ENCODE data around the gene GNRHR.
"Not testable (repeated sequence)": the region's sequence is repeated elsewhere in the genome, so short reads cannot be mapped to it uniquely, and the experiment has no call there.

The GNRHR gene, protein sequence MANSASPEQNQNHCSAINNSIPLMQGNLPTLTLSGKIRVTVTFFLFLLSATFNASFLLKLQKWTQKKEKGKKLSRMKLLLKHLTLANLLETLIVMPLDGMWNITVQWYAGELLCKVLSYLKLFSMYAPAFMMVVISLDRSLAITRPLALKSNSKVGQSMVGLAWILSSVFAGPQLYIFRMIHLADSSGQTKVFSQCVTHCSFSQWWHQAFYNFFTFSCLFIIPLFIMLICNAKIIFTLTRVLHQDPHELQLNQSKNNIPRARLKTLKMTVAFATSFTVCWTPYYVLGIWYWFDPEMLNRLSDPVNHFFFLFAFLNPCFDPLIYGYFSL

DNA sequence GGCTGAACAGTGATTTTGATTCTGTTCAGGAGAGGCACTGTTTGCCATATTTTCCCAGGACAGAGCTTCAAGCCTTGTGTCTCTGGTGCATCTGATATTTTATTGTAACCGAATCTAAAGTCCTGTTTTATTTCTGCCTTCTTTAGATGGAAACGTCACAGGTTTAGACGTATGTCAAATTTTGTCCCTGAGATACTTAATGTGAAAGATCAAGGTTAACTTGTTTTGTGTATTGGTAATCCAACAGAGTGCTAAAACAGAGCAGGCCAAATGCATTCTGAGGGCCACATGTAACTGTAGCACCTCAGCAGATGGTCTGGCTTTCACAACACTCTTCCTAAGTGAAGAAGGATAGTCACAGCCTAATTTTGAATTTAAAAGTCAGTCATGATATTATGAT, at the start of gene GNRHR:
Gene GNRHR (minus strand): TSS at position 101 of the 400 bp plus-strand sequence. CDS start 53 bp downstream, at position 48.
- DNase-seq (ENCODE audit: low read depth, low spot score): no peak
- no peak within 1 kb of the TSS for H3K27ac ChIP-seq

- H3K27ac ChIP-seq: no peak overlapping the region
- DNase-seq (ENCODE audit: low read depth, low spot score): no peak
Measured at GRCh38 chr4:67796810-67797209, 42.6 kb upstream of the GNRHR start.

DNA sequence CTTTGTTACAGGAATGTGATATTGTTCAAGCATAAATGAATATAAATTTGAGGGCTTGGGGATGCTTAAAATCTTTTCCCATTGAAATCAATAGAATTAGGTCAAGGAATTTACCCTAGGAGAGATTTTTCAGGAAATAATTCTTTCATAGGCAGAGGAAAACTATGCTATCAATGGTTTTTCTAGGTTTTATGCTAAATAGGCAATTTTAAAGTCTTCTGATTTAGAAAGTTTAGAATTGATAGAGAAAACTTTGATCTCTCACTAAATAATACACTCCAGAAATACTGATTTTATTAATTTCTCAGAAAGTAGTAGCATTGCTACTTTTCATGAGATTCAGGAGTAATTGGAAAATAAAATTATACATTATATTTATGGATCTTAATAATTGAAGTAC, 36.5 kb upstream of the GNRHR start:
- DNase-seq (ENCODE audit: low read depth, low spot score): no peak
- no peak overlapping the region for H3K27ac ChIP-seq

- H3K27ac ChIP-seq: no peak overlapping the region
- no peak for DNase-seq (ENCODE audit: low read depth, low spot score)
Measured at GRCh38 chr4:67787311-67787710, 33.1 kb upstream of the GNRHR start.

- DNase-seq (ENCODE audit: low read depth, low spot score): no peak
- H3K27ac ChIP-seq: no peak overlapping the region
Measured at GRCh38 chr4:67785528-67785927, 31.3 kb upstream of the GNRHR start.

GRCh38 chr4:67779631-67780030, 25.4 kb upstream of the GNRHR start:
- peak; percentile 89 for DNase-seq (ENCODE audit: low read depth, low spot score)
- H3K27ac ChIP-seq: no peak overlapping the region

GRCh38 chr4:67776746-67777145, 22.6 kb upstream of the GNRHR start:
- H3K27ac ChIP-seq: no peak overlapping the region
- no peak for DNase-seq (ENCODE audit: low read depth, low spot score)

GRCh38 chr4:67770422-67770821, 16.2 kb upstream of the GNRHR start:
- peak; percentile 60 for DNase-seq (ENCODE audit: low read depth, low spot score)
- peak overlapping the region; percentile 54 for H3K27ac ChIP-seq

- DNase-seq (ENCODE audit: low read depth, low spot score): no peak
- peak overlapping the region; percentile 26 for H3K27ac ChIP-seq
Measured at GRCh38 chr4:67765928-67766327, 11.7 kb upstream of the GNRHR start.

- peak overlapping the region; percentile 26 for H3K27ac ChIP-seq
- DNase-seq (ENCODE audit: low read depth, low spot score): no peak
Measured at GRCh38 chr4:67765401-67765800, 11.2 kb upstream of the GNRHR start.

GRCh38 chr4:67764183-67764582, 10.0 kb upstream of the GNRHR start:
- H3K27ac ChIP-seq: no peak overlapping the region
- DNase-seq (ENCODE audit: low read depth, low spot score): no peak

- no peak for DNase-seq (ENCODE audit: low read depth, low spot score)
- no peak overlapping the region for H3K27ac ChIP-seq
Measured at GRCh38 chr4:67762086-67762485, 7.9 kb upstream of the GNRHR start.

- DNase-seq (ENCODE audit: low read depth, low spot score); H3K27ac ChIP-seq: not testable (repeated sequence)
Measured at GRCh38 chr4:67756991-67757390, 2.8 kb upstream of the GNRHR start.

- H3K27ac ChIP-seq: no peak overlapping the region
- no peak for DNase-seq (ENCODE audit: low read depth, low spot score)
Measured at GRCh38 chr4:67755974-67756373, 1.8 kb upstream of the GNRHR start.

DNA sequence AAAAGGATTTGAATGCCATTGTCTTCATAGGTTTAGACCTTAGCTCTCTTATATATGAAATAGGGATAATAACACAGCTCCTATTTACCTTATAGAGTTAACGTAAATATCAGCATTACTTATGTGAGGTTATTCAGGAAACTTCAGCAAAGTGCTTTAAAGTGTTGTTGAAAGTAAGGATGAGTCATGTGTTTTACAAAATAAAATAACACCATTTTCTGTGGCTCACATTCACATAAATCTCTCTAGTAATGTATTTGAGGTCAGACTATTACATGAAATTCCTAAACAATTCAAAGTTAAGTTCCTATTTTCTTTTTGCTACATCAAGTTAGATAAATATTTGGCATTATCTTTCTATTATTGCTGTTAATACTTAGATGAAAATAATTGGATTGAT, 2.9 kb downstream of the GNRHR start:
- peak overlapping the region; percentile 54 for H3K27ac ChIP-seq
- no peak for DNase-seq (ENCODE audit: low read depth, low spot score)

DNA sequence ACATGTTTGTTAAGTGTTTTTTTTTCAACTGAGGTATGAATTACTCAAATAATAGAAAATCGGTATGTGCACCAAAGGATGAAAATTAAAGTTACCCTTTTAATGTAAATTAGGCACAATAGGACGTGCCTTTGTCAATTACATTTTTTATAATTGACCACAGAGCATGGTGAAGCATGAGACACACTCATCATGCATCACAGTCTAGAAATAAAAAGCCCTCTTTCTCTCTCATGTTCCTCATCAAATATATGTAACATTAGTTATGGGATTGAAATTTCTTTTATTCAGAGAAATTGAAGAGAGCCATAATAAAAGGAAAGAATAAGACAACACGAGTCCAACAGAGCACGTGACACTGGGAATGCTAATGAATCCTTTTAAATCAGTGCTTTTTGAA, 3.5 kb downstream of the GNRHR start:
- no peak for DNase-seq (ENCODE audit: low read depth, low spot score)
- H3K27ac ChIP-seq: peak overlapping the region; percentile 54

GRCh38 chr4:67749286-67749685, 4.9 kb downstream of the GNRHR start:
- no peak overlapping the region for H3K27ac ChIP-seq
- DNase-seq (ENCODE audit: low read depth, low spot score): no peak

GRCh38 chr4:67746797-67747495, 7.2 kb downstream of the GNRHR start:
- DNase-seq (ENCODE audit: low read depth, low spot score): no peak
- H3K27ac ChIP-seq: peak overlapping the region; percentile 3

DNA sequence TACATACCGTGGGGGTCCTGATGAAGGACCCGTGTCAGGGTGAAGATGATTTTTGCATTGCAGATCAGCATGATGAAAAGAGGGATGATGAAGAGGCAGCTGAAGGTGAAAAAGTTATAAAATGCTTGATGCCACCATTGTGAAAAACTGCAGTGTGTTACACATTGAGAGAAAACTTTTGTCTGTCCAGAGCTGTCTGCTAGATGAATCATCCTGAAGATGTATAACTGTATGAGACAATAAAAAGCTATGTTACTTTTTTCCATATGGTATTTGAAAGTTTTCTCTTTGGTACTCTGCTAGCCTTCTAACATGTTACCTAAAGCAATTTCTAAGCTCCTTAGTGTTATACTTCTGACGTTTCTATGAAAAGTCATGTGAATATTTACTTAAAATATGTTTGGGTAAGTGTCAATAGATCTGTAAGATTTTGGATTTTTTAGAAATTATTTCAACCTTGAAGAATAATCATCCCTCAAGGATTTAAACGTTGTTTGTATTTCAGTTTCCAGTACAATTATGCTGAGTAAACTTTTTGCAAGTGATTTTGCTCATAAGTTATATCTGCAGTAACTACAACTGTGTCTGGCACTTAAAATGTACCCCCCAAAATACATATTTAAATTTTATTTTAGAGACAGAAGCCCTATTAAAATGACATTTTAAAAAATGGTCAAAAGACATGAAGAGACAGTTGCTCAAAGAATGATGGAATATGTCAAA, 9.5 kb downstream of the GNRHR start:
- peak overlapping the region; percentile 0 for H3K27ac ChIP-seq
- DNase-seq (ENCODE audit: low read depth, low spot score): no peak

GRCh38 chr4:67743194-67743593, 11.0 kb downstream of the GNRHR start:
- H3K27ac ChIP-seq: no peak overlapping the region
- DNase-seq (ENCODE audit: low read depth, low spot score): no peak

DNA sequence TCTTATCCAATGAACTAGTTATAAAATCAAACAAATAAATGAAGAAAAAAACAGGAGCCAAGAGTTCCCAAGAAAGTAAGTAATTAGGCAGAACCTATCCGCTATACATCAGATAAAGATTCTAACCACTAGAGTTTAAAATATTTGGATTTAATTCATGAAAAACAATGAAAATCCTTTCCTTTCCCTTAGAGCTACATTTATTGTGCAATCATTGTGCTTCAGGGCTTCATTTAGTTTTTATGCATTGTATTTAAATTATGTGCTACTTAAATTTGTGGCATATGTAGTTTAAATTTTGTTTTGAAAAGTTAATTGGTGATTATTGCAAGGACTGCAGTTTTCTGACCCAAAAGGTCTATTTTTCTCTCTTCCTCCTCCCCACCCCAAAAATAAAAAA, 17.9 kb downstream of the GNRHR start:
- DNase-seq (ENCODE audit: low read depth, low spot score): no peak
- no peak overlapping the region for H3K27ac ChIP-seq

All from epithelial cell of prostate (primary cell).